A673 (cell line): ENCODE measurements around the gene MITF. TPM values are rescaled to one million over a fixed set of nuclear protein-coding genes. Genes with fewer than 3 reads are reported as not detected.

Source experiments
- BruUV-seq: library from RNA; stranded (reverse); fragments of 400-500 nt; replicated peaks from 2 replicates; lab custom pipeline; 2021; lab: Mats Ljungman, UMichigan
- CTCF ChIA-PET: fragments of 300-600 bp; sonication (Branson Sonifier 250); formaldehyde crosslinking; loops from one replicate; lab custom pipeline; 2022; ENCODE audit warnings: antibody characterized with exemption; lab: Charles Lee
- POLR2A ChIA-PET: fragments of 300-600 bp; sonication (Branson Sonifier 250); formaldehyde crosslinking; loops from one replicate; lab custom pipeline; 2022; ENCODE audit warnings: antibody characterized with exemption; ENCODE audit not compliant: low non-redundant PET; lab: Charles Lee
- DNase-seq: peaks from one replicate; pipeline ENCODE4 v3.0.0-alpha.2; 2015; ENCODE audit warnings: low spot score
- H3K27ac ChIP-seq: fragments of 200-600 bp; sonication (generic); 2 replicates; pipeline ENCODE4 v1.5.1; 2016; ENCODE audit warnings: mixed run types, low read depth, mild to moderate bottlenecking, mixed read lengths, antibody characterized with exemption, low read length; ENCODE audit not compliant: poor library complexity, severe bottlenecking
- H3K27me3 ChIP-seq: fragments of 200-600 bp; sonication (generic); replicated peaks from 2 replicates; pipeline ENCODE4 v1.6.1; 2017; ENCODE audit warnings: mixed run types, low read depth, mild to moderate bottlenecking, mixed read lengths, antibody characterized with exemption, low read length; ENCODE audit not compliant: insufficient read depth, poor library complexity
- H3K36me3 ChIP-seq: fragments of 200-600 bp; sonication (generic); 2 replicates; pipeline ENCODE4 v1.6.1; 2016; ENCODE audit warnings: mixed run types, mild to moderate bottlenecking, mixed read lengths, antibody characterized with exemption, low read length; ENCODE audit not compliant: insufficient read depth, poor library complexity, severe bottlenecking
- H3K4me1 ChIP-seq: fragments of 200-600 bp; sonication (generic); 2 replicates; pipeline ENCODE4 v1.6.1; 2017; ENCODE audit warnings: mixed run types, mild to moderate bottlenecking, mixed read lengths, antibody characterized with exemption, low read length; ENCODE audit not compliant: insufficient read depth, poor library complexity, severe bottlenecking
- H3K4me3 ChIP-seq: fragments of 200-600 bp; sonication (generic); 2 replicates; pipeline ENCODE4 v1.5.1; 2016; ENCODE audit warnings: low read depth, mixed run types, mild to moderate bottlenecking, mixed read lengths, low read length; ENCODE audit not compliant: poor library complexity, severe bottlenecking
- H3K9me3 ChIP-seq: fragments of 200-600 bp; sonication (generic); 2 replicates; pipeline ENCODE4 v1.6.1; 2016; ENCODE audit warnings: mixed run types, low read depth, mild to moderate bottlenecking, mixed read lengths, antibody characterized with exemption, low read length; ENCODE audit not compliant: poor library complexity, severe bottlenecking
- CTCF ChIP-seq: fragments of 300-800, 200-600 bp; sonication (generic); conservative IDR thresholded peaks from 2 replicates; pipeline ENCODE4 v1.5.1; 2017; ENCODE audit warnings: low read depth, mild to moderate bottlenecking, antibody characterized with exemption, low read length, moderate library complexity, mixed read lengths
- EZH2 ChIP-seq: fragments of 200-600 bp; sonication (generic); IDR thresholded peaks from 2 replicates; pipeline ENCODE4 v1.6.1; 2017; ENCODE audit warnings: borderline replicate concordance, low read depth, mild to moderate bottlenecking, mixed read lengths, antibody characterized with exemption, low read length; ENCODE audit not compliant: poor library complexity, severe bottlenecking
- intact Hi-C: fragments of 100-400 bp; cut with micrococcal nuclease; formaldehyde crosslinking; loops from one replicate; pipeline ENCODE4 v1.10.0; 2022; ENCODE audit not compliant: unreplicated experiment
- total RNA-seq: library from RNA; stranded (reverse); gene quantifications from 2 replicates; pipeline ENCODE4 v1.2.3, GENCODE V29; 2021

Gene MITF
- total RNA-seq, 1 experiment from 2014 or later: 0.52 TPM

GRCh38 chr3:69913422-69913821 lies 174.2 kb downstream of the MITF start:
- intact Hi-C loops: no loop called here
- no peaks in the 10 kb centered on the region for H3K27me3 ChIP-seq
- POLR2A ChIA-PET: no interaction called here
- H3K27ac ChIP-seq: no peak overlapping the region
- H3K9me3 ChIP-seq: no peaks in the 10 kb centered on the region
- DNase-seq: no peak
- CTCF ChIA-PET: no interaction called here
- BruUV-seq: no TSS peak
- H3K36me3 ChIP-seq: no peaks in the 10 kb centered on the region
- no peak overlapping the region for H3K4me3 ChIP-seq
- TF ChIP-seq EZH2 (no peak), CTCF (no peak)
- no peaks in the 10 kb centered on the region for H3K4me1 ChIP-seq

- no peaks in the 10 kb centered on the region for H3K36me3 ChIP-seq
- H3K9me3 ChIP-seq: no peaks in the 10 kb centered on the region
- no peaks in the 10 kb centered on the region for H3K27me3 ChIP-seq
- H3K4me1 ChIP-seq: no peaks in the 10 kb centered on the region
- no peak for DNase-seq
- no peak overlapping the region for H3K4me3 ChIP-seq
- ChIA-PET CTCF (no interaction called here), POLR2A (no interaction called here)
- TF ChIP-seq CTCF: no peak
- TF ChIP-seq EZH2: no peak
- intact Hi-C loops: no loop called here
- no TSS peak for BruUV-seq
- H3K27ac ChIP-seq: no peak overlapping the region
Measured at GRCh38 chr3:69914395-69914794, 175.1 kb downstream of the MITF start.

- Histone ChIP-seq H3K27ac (no peak overlapping the region), H3K36me3 (no peaks in the 10 kb centered on the region), H3K9me3 (no peaks in the 10 kb centered on the region), H3K4me3 (no peak overlapping the region), H3K27me3 (no peaks in the 10 kb centered on the region), H3K4me1 (no peaks in the 10 kb centered on the region)
- ChIA-PET CTCF (no interaction called here), POLR2A (no interaction called here)
- DNase-seq: no peak
- intact Hi-C loops: no loop called here
- no peak for TF ChIP-seq EZH2
- no peak for TF ChIP-seq CTCF
- no TSS peak for BruUV-seq
Measured at GRCh38 chr3:69915726-69916125, 176.5 kb downstream of the MITF start.
